ENCODE data around the gene ARRB1. TPM values are rescaled to one million over a fixed set of nuclear protein-coding genes. Genes with fewer than 3 reads are reported as not detected.
A peak's percentile ranks its signal among the peaks of the same experiment; 100 is the strongest.

ARRB1 gene
- total and polyA plus RNA-seq, 9 of the 15 experiments (the other 6 are each of a cell fraction or from before 2014, with no cell fraction given): 6.6 to 45.4 (median 28.5) TPM

GRCh38 chr11:75342966-75343870 lies 8.2 kb downstream of the ARRB1 start (continued):
- TF ChIP-seq REST (IDR thresholded peaks at IDR 0.05; ENCODE audit: borderline replicate concordance): peak; percentile 35; the same call in 1 of the 2 replicates
- TF ChIP-seq REST (CRISPR knock-in tag; IDR thresholded peaks at IDR 0.05; ENCODE audit: low read depth): no peak
- TF ChIP-seq SMAD4 (CRISPR knock-in tag; conservative IDR thresholded peaks at IDR 0.05): no peak
- TF ChIP-seq TFAM (CRISPR knock-in tag; conservative IDR thresholded peaks at IDR 0.05): no peak
- TF ChIP-seq ESRRA (IDR thresholded peaks at IDR 0.05; ENCODE audit: borderline replicate concordance, low read depth): peak; percentile 69
- no peak for TF ChIP-seq POLR2B (IDR thresholded peaks at IDR 0.05; ENCODE audit: low read depth, partially characterized antibody)
- TF ChIP-seq PCBP2 (IDR thresholded peaks at IDR 0.05; ENCODE audit: low read depth, low read length, poor library complexity, severe bottlenecking): no peak
- TF ChIP-seq MEIS2 (IDR thresholded peaks at IDR 0.05; ENCODE audit: partially characterized antibody): peak; percentile 16
- TF ChIP-seq TEAD1 (CRISPR knock-in tag; IDR thresholded peaks at IDR 0.05): no peak
- no peak for TF ChIP-seq HNRNPUL1 (IDR thresholded peaks at IDR 0.05; ENCODE audit: low read length)
- TF ChIP-seq SMARCA4 (IDR thresholded peaks at IDR 0.05): peak; percentile 40; the same call in 1 of the 2 replicates
- no peak for TF ChIP-seq DNMT1 (IDR thresholded peaks at IDR 0.05)
- TF ChIP-seq TCF7L2 (IDR thresholded peaks at IDR 0.05; ENCODE audit: low read depth, low read length): no peak
- TF ChIP-seq PTRF (tag; IDR thresholded peaks at IDR 0.05): no peak
- no peak; the same call in 1 of the 2 replicates for TF ChIP-seq MTA2 (IDR thresholded peaks at IDR 0.05; ENCODE audit: low read depth)
- TF ChIP-seq VEZF1 (CRISPR knock-in tag; IDR thresholded peaks at IDR 0.05): peak; percentile 38; the same call in 1 of the 2 replicates
- no peak for TF ChIP-seq NCOA4 (IDR thresholded peaks at IDR 0.05; ENCODE audit: partially characterized antibody)
- TF ChIP-seq ZEB2 (IDR thresholded peaks at IDR 0.05): 0 out of 2 replicates have a peak, but pooled peaks have one; percentile 14
